NCI-H1930 (cell line): ENCODE data around the gene CUX1.

ENCODE experiments used
- DNase-seq, 2 experiments: peaks; one replicate each; lab custom pipeline; 2025; lab: John Stamatoyannopoulos, UW

The CUX1 gene

GRCh38 chr7:101937717-101938514, 120.5 kb downstream of the CUX1 start:
- no peak for DNase-seq

- no peak for DNase-seq
These were observed 121.8 kb downstream of the CUX1 start for GRCh38 chr7:101939136-101939695.

GRCh38 chr7:101940151-101940550, 122.7 kb downstream of the CUX1 start:
- no peak for DNase-seq

- no peak for DNase-seq
These were observed 123.4 kb downstream of the CUX1 start for GRCh38 chr7:101940830-101941229.

- no peak for DNase-seq
These were observed 124.3 kb downstream of the CUX1 start for GRCh38 chr7:101941481-101942383.

GRCh38 chr7:101942603-101943210, 125.3 kb downstream of the CUX1 start:
- no peak for DNase-seq

- DNase-seq, result no peak
These were observed 125.9 kb downstream of the CUX1 start for GRCh38 chr7:101943306-101943705.

- no peak for DNase-seq
These were observed 126.6 kb downstream of the CUX1 start for GRCh38 chr7:101943889-101944600.

- no peak for DNase-seq
These were observed 127.2 kb downstream of the CUX1 start for GRCh38 chr7:101944611-101945010.

GRCh38 chr7:101945034-101945758, 127.8 kb downstream of the CUX1 start:
- DNase-seq, result no peak

- no peak for DNase-seq
These were observed 130.5 kb downstream of the CUX1 start for GRCh38 chr7:101947899-101948298.

- DNase-seq, result no peak
These were observed 131.2 kb downstream of the CUX1 start for GRCh38 chr7:101948650-101949049.

- DNase-seq, result no peak
These were observed 133.2 kb downstream of the CUX1 start for GRCh38 chr7:101950450-101951119.

GRCh38 chr7:101951757-101952156, 134.3 kb downstream of the CUX1 start:
- no peak for DNase-seq

- DNase-seq, result no peak
These were observed 135.2 kb downstream of the CUX1 start for GRCh38 chr7:101952355-101953247.

- no peak for DNase-seq
These were observed 135.9 kb downstream of the CUX1 start for GRCh38 chr7:101953248-101953819.

- DNase-seq, result no peak
These were observed 137.1 kb downstream of the CUX1 start for GRCh38 chr7:101954499-101954898.

- no peak for DNase-seq
These were observed 138.7 kb downstream of the CUX1 start for GRCh38 chr7:101956130-101956529.
